Left ventricle myocardium inferior (tissue), 1 donor: Measurements from ENCODE around the gene LEPR. TPM values are rescaled to one million over a fixed set of nuclear protein-coding genes. Genes with fewer than 3 reads are reported as not detected.

Experiments used
- DNase-seq: peaks from one replicate; pipeline ENCODE4 v3.0.0-alpha.2; 2020
- H3K27ac ChIP-seq: fragments of 200-600 bp; replicated peaks from 2 replicates; pipeline ENCODE4 v1.8.0; 2021
- H3K27me3 ChIP-seq: fragments of 200-600 bp; 2 replicates; pipeline ENCODE4 v1.8.0; 2021; ENCODE audit warnings: low read depth
- H3K36me3 ChIP-seq: fragments of 200-600 bp; 2 replicates; pipeline ENCODE4 v1.8.0; 2021
- H3K4me1 ChIP-seq: fragments of 200-600 bp; 2 replicates; pipeline ENCODE4 v1.8.0; 2021
- H3K4me3 ChIP-seq: fragments of 200-600 bp; 2 replicates; pipeline ENCODE4 v1.8.0; 2021; ENCODE audit warnings: mild to moderate bottlenecking, moderate library complexity
- H3K9me3 ChIP-seq: fragments of 200-600 bp; replicated peaks from 2 replicates; pipeline ENCODE4 v1.8.0; 2021
- intact Hi-C: fragments of 100-400 bp; cut with micrococcal nuclease; formaldehyde crosslinking; loops from one replicate; pipeline ENCODE4 v1.11.0; 2022
- total RNA-seq: library from RNA; stranded (reverse); fragmentation: NEBNext Ultra II Directional; extraction: Animal tissue kit (Norgen Biotek cat#: 25700); gene quantifications from one replicate; pipeline ENCODE4 v1.2.1, GENCODE V29; 2021
- TF ChIP-seq, protein P1 (sequence below): fragments of 200-600 bp; IDR thresholded peaks from 2 replicates; pipeline ENCODE4 v1.8.0; 2021; ENCODE audit warnings: antibody characterized with exemption, mild to moderate bottlenecking, borderline replicate concordance
- donor health status: DM: no; HTN: yes; CAD: no; lungs with severe emphysema.

LEPR gene
- total RNA-seq, 1 donor from 2014 or later = 7.1 TPM

DNA sequence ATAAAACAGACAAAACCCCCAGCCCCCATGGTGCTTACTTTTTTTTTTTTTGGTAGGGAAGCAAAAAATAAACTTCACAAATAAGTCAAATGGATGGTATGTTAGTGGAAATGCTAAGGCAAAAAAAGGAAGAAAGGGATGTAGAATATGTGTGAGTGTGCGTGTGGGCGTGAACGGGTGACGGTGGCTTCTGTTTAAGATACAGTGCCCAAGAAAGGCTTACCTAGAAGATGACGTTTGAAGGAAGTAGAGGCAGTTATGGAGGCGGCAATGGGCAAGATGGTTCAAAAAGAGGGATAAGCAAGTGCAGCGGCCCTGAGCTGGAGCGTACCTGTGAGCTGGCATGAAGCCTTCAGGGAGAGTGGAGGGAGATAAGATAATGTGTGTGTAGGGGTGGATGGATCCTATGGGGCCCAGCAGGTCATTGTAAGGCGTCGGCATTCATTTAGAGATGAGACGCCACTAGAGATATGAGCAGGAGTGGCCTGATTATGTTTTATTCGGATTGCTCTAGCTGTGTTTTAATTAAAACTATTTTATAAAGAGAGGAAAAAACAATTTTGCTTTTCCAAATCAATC, 19.9 kb downstream of the LEPR start:
- peaks cover 8% of the 10 kb centered on the region for H3K4me1 ChIP-seq
- TF ChIP-seq, protein P1, sequence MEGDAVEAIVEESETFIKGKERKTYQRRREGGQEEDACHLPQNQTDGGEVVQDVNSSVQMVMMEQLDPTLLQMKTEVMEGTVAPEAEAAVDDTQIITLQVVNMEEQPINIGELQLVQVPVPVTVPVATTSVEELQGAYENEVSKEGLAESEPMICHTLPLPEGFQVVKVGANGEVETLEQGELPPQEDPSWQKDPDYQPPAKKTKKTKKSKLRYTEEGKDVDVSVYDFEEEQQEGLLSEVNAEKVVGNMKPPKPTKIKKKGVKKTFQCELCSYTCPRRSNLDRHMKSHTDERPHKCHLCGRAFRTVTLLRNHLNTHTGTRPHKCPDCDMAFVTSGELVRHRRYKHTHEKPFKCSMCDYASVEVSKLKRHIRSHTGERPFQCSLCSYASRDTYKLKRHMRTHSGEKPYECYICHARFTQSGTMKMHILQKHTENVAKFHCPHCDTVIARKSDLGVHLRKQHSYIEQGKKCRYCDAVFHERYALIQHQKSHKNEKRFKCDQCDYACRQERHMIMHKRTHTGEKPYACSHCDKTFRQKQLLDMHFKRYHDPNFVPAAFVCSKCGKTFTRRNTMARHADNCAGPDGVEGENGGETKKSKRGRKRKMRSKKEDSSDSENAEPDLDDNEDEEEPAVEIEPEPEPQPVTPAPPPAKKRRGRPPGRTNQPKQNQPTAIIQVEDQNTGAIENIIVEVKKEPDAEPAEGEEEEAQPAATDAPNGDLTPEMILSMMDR = no peak
- no peaks in the 10 kb centered on the region for H3K9me3 ChIP-seq
- H3K4me3 ChIP-seq = no peak overlapping the region
- intact Hi-C loops = no loop called here
- H3K36me3 ChIP-seq = no peaks in the 10 kb centered on the region
- DNase-seq = no peak
- no peaks in the 10 kb centered on the region for H3K27me3 ChIP-seq
- H3K27ac ChIP-seq = no peak overlapping the region

DNA sequence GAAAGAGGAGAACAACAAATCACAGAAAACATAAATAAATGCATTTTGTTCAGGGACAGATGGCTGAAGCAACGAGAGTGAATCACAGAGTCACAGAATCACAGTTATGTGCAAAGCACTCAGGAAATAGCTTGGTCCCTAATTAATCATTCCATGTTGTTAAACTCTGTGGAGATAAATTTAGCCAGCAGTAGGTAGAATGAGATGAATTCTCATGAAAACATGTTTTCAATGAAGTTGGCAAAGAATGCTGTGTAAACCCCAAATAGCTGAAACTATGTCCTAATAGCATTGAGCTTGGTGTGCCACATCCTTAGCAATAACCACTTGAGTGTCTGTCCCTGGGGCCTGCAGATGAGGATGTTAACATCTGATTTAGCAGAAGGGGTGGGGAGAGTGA, 20.4 kb downstream of the LEPR start:
- no peak for DNase-seq
- H3K4me1 ChIP-seq = peaks cover 6% of the 10 kb centered on the region

DNA sequence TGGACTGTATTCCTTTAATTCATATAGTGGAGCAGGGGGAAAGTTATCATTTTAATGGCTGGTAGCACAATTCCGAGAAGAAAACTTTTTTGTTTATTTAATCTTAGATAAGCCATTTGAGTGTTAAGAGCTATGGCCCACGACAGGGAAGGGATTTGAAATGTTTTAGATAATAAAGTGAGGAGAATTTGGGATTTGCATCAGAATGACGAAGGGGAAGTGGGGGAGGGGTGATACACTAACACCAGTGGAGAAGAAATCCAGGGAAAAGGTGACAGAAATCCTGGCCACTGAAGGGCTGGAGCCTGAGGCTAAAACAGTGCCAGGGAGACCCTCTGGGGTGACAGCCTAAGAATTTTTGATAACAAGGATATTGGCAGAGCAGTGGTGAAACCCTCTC, 21.0 kb downstream of the LEPR start:
- Histone ChIP-seq H3K4me1 (peaks cover under 1% of the 10 kb centered on the region), H3K36me3 (no peaks in the 10 kb centered on the region), H3K4me3 (no peak overlapping the region), H3K9me3 (no peaks in the 10 kb centered on the region), H3K27me3 (no peaks in the 10 kb centered on the region), H3K27ac (no peak overlapping the region)
- intact Hi-C loops = no loop called here
- DNase-seq = no peak
- TF ChIP-seq, protein P1 = no peak

More for the DNA sequence above, 20.4 kb downstream of the LEPR start:
- Histone ChIP-seq H3K27me3 (no peaks in the 10 kb centered on the region), H3K9me3 (no peaks in the 10 kb centered on the region), H3K4me3 (no peak overlapping the region), H3K36me3 (no peaks in the 10 kb centered on the region), H3K27ac (no peak overlapping the region)
- intact Hi-C loops = no loop called here
- TF ChIP-seq, protein P1 = no peak

DNA sequence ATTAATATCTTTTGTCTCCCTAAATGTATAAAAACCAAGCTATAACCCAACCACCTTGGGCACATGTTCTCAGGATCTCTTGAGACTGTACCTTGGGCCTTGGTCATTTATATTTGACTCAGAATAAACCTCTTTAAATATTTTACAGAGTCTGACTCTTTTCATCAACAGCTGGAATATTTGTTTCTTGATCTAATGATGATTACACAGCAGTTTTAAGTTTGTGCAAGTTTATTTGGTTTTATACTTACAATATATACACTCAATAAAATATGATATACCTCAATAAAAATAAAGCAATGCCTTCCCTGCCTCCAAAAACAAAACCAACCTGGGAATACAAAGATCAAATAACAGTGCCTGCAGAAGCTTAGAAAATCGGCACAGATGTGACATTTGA, 22.0 kb downstream of the LEPR start:
- TF ChIP-seq, protein P1 = no peak

DNA sequence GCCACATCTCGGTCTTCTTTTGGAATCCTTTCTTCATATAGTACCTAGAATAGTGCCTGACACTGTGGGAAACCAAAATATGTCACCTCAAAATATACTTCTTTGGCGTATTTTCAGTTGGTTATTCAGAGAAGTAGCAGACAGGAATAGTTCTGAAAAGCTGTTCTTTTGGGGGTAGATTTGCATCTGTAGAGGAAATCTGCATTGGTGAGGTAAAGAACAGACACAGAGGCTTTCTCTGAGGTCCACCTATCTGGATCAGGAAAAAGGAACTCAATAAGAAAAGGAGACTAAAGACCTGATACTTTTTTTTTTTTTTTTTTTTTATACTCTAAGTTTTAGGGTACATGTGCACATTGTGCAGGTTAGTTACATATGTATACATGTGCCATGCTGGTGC, 23.2 kb downstream of the LEPR start:
- intact Hi-C loops = no loop called here
- no peaks in the 10 kb centered on the region for H3K4me1 ChIP-seq
- H3K36me3 ChIP-seq = no peaks in the 10 kb centered on the region
- no peak for DNase-seq
- no peaks in the 10 kb centered on the region for H3K9me3 ChIP-seq
- TF ChIP-seq, protein P1 = no peak
- H3K27me3 ChIP-seq = no peaks in the 10 kb centered on the region
- no peak overlapping the region for H3K27ac ChIP-seq
- no peak overlapping the region for H3K4me3 ChIP-seq

More for the DNA sequence above, 22.0 kb downstream of the LEPR start:
- Histone ChIP-seq H3K36me3 (no peaks in the 10 kb centered on the region), H3K27me3 (no peaks in the 10 kb centered on the region), H3K4me1 (no peaks in the 10 kb centered on the region), H3K9me3 (no peaks in the 10 kb centered on the region), H3K27ac (no peak overlapping the region), H3K4me3 (no peak overlapping the region)
- no peak for DNase-seq
- intact Hi-C loops = no loop called here
